Gastroesophageal sphincter (tissue), 3 donors: ENCODE results near the gene FAM72D.
"Not testable (repeated sequence)": the region's sequence is repeated elsewhere in the genome, so short reads cannot be mapped to it uniquely, and the experiment has no call there.

ENCODE experiments used
- POLR2A ChIP-seq, 2 donors: fragments of 450-650 bp; IDR thresholded peaks; one replicate each; pipeline ENCODE4 v1.6.1; 2017; ENCODE audit warnings: antibody characterized with exemption in 2 of 2, mild to moderate bottlenecking in 2 of 2, moderate library complexity in 1 of 2
- POLR2AphosphoS5 ChIP-seq: sonication (generic); formaldehyde crosslinking; IDR thresholded peaks from one replicate; pipeline ENCODE4 v1.6.1; 2017; ENCODE audit warnings: antibody characterized with exemption
- TF ChIP-seq, protein P1 (sequence below), 4 experiments: fragments of 200-600 bp in 2 of 4; fragments of 450-650 bp in 2 of 4; sonication (generic) in 1 of 4; IDR thresholded peaks; one replicate each; pipeline ENCODE4 v1.5.1; 2017 to 2019; ENCODE audit warnings: antibody characterized with exemption in 4 of 4, mild to moderate bottlenecking in 2 of 4, moderate library complexity in 2 of 4

- not testable (repeated sequence) for TF ChIP-seq POLR2A (IDR thresholded peaks at IDR 0.05); POLR2AphosphoS5
- TF ChIP-seq, protein P1, sequence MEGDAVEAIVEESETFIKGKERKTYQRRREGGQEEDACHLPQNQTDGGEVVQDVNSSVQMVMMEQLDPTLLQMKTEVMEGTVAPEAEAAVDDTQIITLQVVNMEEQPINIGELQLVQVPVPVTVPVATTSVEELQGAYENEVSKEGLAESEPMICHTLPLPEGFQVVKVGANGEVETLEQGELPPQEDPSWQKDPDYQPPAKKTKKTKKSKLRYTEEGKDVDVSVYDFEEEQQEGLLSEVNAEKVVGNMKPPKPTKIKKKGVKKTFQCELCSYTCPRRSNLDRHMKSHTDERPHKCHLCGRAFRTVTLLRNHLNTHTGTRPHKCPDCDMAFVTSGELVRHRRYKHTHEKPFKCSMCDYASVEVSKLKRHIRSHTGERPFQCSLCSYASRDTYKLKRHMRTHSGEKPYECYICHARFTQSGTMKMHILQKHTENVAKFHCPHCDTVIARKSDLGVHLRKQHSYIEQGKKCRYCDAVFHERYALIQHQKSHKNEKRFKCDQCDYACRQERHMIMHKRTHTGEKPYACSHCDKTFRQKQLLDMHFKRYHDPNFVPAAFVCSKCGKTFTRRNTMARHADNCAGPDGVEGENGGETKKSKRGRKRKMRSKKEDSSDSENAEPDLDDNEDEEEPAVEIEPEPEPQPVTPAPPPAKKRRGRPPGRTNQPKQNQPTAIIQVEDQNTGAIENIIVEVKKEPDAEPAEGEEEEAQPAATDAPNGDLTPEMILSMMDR (IDR thresholded peaks at IDR 0.05): not testable (repeated sequence)
These were observed 6.0 kb downstream of the FAM72D start for GRCh38 chr1:145101725-145102124.
